GM18868 (cell line): ENCODE data around the gene FGF1.
"Not testable (repeated sequence)": the region's sequence is repeated elsewhere in the genome, so short reads cannot be mapped to it uniquely, and the experiment has no call there.

Experiments used
- ATAC-seq: cut with Tn5 transposase; IDR thresholded peaks from one replicate; pipeline ENCODE4 v1.9.1; 2021; ENCODE audit warnings: mild to moderate bottlenecking, moderate library complexity; ENCODE audit not compliant: unreplicated experiment

Gene FGF1

DNA sequence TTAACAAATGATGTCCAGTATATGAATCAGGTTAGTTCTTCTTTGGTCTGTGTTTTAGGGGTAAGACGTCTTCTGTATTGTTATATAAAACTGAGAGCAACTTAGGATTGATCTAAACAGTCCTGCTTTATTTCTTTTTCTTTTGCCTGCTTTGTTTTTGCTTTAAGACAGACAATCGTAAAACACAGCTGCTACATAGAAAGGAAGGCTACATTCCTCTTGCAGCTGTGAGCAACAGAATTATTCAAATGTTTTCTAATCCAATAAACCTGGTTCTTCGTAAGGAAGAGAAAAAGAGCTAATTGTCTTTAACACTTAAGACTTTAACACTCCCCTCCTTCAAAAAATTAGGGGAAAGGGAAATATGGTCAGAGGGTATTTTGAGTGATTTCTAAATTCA, 14.6 kb downstream of the FGF1 start:
- no peak for ATAC-seq

- no peak for ATAC-seq
Observed at GRCh38 chr5:142670804-142671203, 15.1 kb downstream of the FGF1 start.

DNA sequence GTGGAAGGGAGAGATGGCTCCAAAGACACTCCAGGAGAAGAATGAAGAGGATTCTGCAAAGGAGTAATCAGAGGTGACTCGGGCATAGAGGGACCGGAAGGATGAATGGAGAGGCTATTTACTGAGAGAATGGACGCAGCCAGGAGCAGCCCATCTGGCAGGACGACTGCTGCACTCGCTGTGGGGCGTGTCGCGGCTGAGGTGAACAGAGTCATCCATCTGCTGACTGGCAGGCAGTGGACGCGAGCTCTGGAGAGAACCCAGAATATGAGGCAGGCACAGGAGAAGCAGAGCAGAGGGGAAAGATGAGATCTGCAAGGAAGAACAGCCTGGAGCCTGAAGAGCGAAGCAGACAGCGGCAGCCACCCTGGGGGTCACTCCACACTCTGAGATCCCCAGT, 16.4 kb downstream of the FGF1 start:
- ATAC-seq: no peak

GRCh38 chr5:142668336-142668735, 17.6 kb downstream of the FGF1 start:
- no peak for ATAC-seq

GRCh38 chr5:142667831-142668230, 18.1 kb downstream of the FGF1 start:
- no peak for ATAC-seq

DNA sequence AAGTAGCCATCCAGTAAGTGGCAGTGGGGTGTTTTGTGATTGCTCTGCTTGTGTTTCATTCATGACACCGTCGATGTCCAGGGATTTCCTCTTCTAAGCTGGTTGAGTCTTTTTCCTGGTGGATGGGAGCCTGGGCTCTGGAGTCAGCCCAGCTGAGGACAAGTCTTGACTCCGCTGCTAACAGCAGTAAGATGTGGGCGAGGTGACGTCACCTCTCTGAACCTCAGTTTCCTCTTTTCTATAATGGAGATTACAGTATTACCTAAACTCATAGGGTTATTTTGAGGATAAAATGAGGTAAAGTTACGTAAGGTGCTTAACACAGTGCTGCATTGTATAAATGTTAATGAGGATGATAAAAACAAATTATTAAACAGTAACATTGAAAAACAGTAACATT, 21.3 kb downstream of the FGF1 start:
- ATAC-seq: no peak

GRCh38 chr5:142664067-142664466, 21.8 kb downstream of the FGF1 start:
- ATAC-seq: no peak

DNA sequence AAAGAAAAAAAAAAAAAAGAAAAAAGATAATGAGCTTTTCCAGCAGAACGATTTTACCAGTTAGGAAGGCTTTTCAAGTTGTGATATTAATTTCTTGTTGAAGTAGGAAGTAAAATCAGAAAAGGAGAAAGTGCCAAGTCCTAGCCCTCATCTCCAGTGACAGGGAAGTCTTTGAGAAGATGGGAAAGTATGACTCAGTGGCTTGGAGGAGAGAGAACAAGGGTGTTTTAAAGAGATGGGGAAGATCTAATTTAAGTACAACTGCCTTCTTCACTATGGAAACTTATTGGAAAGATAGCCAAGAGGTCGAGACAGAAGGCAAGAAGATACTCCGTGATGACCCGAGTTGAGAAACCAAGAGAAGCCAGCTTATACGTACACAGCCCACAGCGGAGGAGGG, 22.6 kb downstream of the FGF1 start:
- ATAC-seq: no peak

GRCh38 chr5:142661957-142662356, 23.9 kb downstream of the FGF1 start:
- ATAC-seq: no peak

GRCh38 chr5:142661143-142661542, 24.7 kb downstream of the FGF1 start:
- no peak for ATAC-seq

GRCh38 chr5:142660731-142661130, 25.2 kb downstream of the FGF1 start:
- no peak for ATAC-seq

- ATAC-seq: no peak
Observed at GRCh38 chr5:142660196-142660595, 25.7 kb downstream of the FGF1 start.

DNA sequence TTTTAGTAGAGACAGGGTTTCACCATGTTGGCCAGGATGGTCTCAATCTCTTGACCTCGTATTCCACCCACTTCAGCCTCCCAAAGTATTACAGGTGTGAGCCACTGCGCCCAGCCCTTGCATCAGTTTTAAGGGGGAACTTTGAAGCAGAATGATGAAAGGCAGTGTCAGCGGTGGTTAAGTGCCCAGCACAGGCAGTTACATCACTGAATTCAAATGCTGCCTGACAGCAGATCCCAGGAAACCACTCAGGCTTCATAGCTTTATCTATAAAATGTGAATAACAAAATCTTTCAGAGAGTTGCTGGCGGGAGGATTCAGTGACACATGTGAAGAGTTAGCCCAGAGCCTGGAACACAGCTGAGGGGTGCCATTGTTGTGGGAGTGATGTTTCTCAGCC, 26.5 kb downstream of the FGF1 start:
- no peak for ATAC-seq

- ATAC-seq: no peak
Observed at GRCh38 chr5:142658278-142658677, 27.6 kb downstream of the FGF1 start.

- ATAC-seq: no peak
Observed at GRCh38 chr5:142657446-142657845, 28.4 kb downstream of the FGF1 start.

DNA sequence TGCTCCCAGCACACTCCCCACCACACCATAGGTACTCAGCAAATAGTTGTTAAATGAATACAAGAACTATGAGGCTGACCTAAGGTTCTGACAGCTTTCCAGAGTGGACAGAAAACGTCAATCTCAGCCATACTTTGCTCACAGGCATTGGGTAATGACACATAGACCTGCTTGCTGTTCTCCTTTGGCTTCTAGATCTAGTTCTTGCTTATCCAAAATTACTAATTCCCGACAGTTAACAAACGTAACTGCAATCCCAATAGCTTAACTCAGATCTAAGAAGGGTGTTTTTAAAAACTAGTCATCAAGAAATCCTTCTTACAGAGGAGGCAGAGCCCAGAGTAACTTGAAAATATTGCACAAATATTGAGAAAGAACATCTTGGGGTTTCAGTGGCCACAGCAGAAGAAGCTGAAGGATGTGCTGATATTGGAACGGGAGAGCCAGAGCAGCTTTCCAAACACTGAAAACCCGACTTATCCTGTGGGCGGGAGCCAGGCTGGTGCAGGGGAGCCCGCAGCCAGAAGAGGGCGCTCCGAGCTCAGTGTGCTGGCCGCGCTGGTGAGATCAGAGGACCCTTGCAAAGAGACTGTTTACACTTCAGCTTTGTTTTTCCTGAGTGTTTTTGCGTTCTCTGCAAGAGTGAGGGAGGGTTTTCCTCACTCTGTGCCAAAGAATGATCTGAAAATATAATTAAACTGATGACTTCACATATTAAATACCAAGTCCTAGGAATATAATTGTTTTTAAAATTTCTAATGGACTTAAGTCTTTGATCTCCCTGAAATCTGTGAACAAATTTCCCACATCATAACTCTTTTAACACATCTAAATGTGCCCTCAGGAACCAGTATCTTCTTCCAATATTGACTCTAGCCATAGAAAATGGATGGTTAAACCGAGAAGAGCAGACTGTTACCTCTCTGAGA, 30.3 kb downstream of the FGF1 start:
- peak; percentile 84 for ATAC-seq

GRCh38 chr5:142654578-142655058, 31.3 kb downstream of the FGF1 start:
- no peak for ATAC-seq

DNA sequence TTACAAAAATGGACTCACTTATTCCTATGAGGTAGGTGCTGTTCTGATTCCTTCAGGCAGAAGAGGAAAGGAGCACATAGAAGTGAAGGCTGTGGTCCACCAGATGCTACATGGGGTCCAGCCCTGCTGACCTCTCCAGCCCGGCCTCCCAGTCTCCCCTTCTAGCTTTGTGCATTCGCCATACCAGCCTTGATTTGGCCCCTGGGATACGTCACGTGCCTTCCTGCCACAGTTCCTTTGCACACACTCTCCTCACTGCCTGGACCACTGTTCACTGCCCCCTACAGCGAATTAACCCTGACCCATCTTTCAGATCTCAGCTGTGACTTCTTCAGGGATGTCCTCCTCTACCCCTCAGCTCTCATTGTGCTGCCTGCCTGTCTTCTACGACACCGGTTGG, 32.6 kb downstream of the FGF1 start:
- no peak for ATAC-seq

- no peak for ATAC-seq
Observed at GRCh38 chr5:142652563-142652962, 33.3 kb downstream of the FGF1 start.

GRCh38 chr5:142650881-142651280, 35.0 kb downstream of the FGF1 start:
- no peak for ATAC-seq

GRCh38 chr5:142650060-142650459, 35.8 kb downstream of the FGF1 start:
- no peak for ATAC-seq

DNA sequence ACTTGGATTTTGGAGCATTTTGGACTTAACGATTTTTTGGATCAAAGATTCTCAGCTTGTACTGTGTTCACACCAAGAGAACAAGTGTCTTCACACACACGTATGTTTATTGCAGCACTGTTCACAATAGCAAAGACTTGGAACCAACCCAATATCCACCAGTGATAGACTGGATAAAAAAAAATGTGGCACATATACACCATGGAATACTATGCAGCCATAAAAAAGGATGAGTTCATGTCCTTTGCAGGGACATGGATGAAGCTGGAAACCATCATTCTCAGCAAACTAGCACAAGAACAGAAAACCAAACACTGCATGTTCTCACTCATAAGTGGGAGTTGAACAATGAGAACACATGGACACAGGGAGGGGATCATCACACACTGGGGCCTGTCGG, 37.8 kb downstream of the FGF1 start:
- not testable (repeated sequence) for ATAC-seq

GRCh38 chr5:142645456-142645855, 40.4 kb downstream of the FGF1 start:
- no peak for ATAC-seq
